GM21423 (cell line): ENCODE results near the gene PLD2.

ENCODE experiments used
- ATAC-seq: cut with Tn5 transposase; IDR thresholded peaks from one replicate; pipeline ENCODE4 v1.9.1; 2021; ENCODE audit warnings: mild to moderate bottlenecking, moderate library complexity; ENCODE audit not compliant: unreplicated experiment

Gene PLD2

GRCh38 chr17:4806777-4807604 lies at the start of gene PLD2:
PLD2 (plus strand) TSS chr17:4807152; CDS start chr17:4807773, 621 bp downstream.
- ATAC-seq = peak; percentile 96

- no peak for ATAC-seq
These were observed 47.1 kb upstream of the PLD2 start for GRCh38 chr17:4759776-4760236.

- no peak for ATAC-seq
These were observed 42.4 kb upstream of the PLD2 start for GRCh38 chr17:4764595-4764994.

GRCh38 chr17:4766201-4766600 lies 40.8 kb upstream of the PLD2 start:
- ATAC-seq = no peak

- no peak for ATAC-seq
These were observed 40.2 kb upstream of the PLD2 start for GRCh38 chr17:4766723-4767122.

GRCh38 chr17:4768298-4768697 lies 38.7 kb upstream of the PLD2 start:
- no peak for ATAC-seq

GRCh38 chr17:4769628-4770027 lies 37.3 kb upstream of the PLD2 start:
- no peak for ATAC-seq

- no peak for ATAC-seq
These were observed 35.3 kb upstream of the PLD2 start, which contains the start of gene TM4SF5 for GRCh38 chr17:4771519-4772234. TM4SF5 (plus strand) TSS chr17:4771886; CDS start chr17:4771923, 37 bp downstream.

GRCh38 chr17:4772235-4772613 lies 34.7 kb upstream of the PLD2 start:
- ATAC-seq = no peak

GRCh38 chr17:4777969-4778760 lies 28.8 kb upstream of the PLD2 start:
- ATAC-seq = no peak

GRCh38 chr17:4780325-4780955 lies 26.5 kb upstream of the PLD2 start:
- no peak for ATAC-seq

- ATAC-seq = no peak
These were observed 24.3 kb upstream of the PLD2 start for GRCh38 chr17:4782652-4783051.

- ATAC-seq = no peak
These were observed 21.4 kb upstream of the PLD2 start for GRCh38 chr17:4785311-4786105.

- no peak for ATAC-seq
These were observed 20.8 kb upstream of the PLD2 start, which contains the start of gene VMO1 for GRCh38 chr17:4786106-4786511. VMO1 (minus strand) TSS chr17:4786364; CDS start chr17:4786352, 12 bp downstream.

- no peak for ATAC-seq
These were observed 20.4 kb upstream of the PLD2 start for GRCh38 chr17:4786516-4786915.

GRCh38 chr17:4788159-4788806 lies 18.7 kb upstream of the PLD2 start:
- no peak for ATAC-seq

- no peak for ATAC-seq
These were observed 17.9 kb upstream of the PLD2 start, which contains the start of gene GLTPD2 for GRCh38 chr17:4788807-4789700. GLTPD2 (plus strand) TSS chr17:4788964; CDS start chr17:4789012, 48 bp downstream.

GRCh38 chr17:4789701-4789950 lies 17.3 kb upstream of the PLD2 start:
- peak; percentile 26 for ATAC-seq
